Fibroblast of skin of right quadriceps (primary cell): Measurements from ENCODE around the gene PAEP.

Experiments used
- DNase-seq: peaks from one replicate; pipeline ENCODE4 v3.0.0-alpha.2; 2013

The PAEP gene

GRCh38 chr9:135579889-135580660 is 18.5 kb downstream of the PAEP start:
- no peak for DNase-seq

DNA sequence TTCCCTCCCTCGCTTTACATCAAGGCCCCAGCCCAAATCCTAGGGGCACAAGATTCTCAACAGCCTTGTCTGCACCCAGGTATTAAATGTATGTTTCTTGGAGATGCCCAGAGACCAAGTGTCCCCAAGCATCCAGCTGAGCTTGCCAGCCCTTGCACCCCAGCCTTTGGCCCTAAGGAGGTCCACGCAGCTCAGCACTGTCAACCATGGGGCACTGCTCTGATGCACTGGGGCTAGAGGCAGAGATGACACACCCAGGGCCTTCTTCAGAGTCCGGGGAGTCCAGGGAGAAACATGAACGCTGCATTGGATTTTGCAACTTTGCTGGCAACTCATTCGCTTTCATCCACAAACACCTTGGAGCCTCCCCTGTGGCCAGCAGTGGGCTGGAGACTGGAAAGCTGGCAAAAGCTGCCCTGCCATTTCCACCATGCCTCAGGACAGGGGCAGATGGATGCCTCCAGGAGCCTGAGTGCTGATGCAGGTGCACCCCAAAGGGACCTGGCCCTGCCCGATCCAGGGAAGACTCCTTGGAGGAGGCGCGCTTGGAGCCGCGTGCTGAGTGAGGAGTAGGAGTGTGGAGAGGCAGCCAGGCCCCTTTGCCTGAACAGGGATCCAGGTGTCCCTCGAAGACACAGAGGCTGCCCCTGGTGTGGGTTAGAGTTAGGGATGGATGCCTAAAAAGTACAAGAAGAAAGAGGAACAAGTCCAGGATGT is 19.3 kb downstream of the PAEP start:
- DNase-seq, result no peak

GRCh38 chr9:135581636-135582426 is 20.3 kb downstream of the PAEP start:
- no peak for DNase-seq

DNA sequence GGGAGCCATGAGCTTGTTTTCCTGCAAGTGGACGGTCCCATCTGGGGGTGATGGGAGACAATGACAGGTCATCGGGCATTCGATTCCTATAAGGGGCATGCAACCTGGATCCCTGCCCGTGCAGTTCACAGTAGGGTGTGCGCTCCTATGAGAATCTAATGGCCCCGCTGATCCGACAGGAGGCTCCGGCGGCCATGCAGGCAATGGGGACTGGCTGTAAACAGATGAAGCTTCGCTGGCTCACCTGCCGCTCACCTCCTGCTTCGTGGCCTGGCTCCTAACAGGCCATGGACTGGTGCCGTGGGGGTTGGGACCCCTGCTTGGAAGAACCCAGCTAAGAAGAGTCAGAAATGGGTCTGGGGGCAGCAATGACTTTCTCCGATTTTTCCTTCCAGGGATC is 21.0 kb downstream of the PAEP start:
- no peak for DNase-seq

DNA sequence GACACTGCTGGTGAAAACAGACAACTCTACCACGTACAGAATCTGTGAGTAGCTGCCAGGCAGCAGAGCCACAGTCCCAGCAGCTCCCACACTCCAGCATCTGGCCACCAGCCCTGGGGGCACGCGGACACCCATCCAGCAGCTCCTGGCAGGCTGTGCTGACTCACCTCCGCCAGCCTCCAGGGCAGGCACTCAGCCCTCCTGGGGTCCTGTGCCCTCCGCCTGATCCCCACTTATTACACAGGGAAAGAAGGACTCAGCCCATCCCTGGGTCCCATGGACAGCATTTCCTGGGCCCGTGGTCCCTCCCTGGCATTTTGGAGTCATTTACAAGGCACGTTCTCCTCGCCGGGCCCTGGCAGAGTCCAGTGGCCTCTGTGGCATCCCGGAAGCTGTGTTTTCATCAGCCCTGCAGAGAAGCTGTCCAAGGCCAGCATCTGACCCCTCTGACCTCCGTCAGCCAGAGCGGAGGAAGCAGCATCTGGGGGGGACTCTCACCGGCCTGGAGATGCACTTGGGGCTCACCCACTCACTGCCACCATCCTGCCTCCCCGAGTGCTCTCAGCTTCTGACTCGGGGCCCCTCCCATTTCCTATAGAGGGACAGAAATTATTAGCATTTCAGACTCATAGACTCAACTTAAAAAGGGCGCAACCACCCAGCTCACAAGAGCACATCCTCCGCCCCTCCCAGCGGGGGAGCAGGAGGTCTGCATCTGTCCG is 21.6 kb downstream of the PAEP start:
- DNase-seq, result no peak

GRCh38 chr9:135583688-135584011 is 22.1 kb downstream of the PAEP start:
- DNase-seq, result no peak

GRCh38 chr9:135584371-135584770 is 22.8 kb downstream of the PAEP start:
- no peak for DNase-seq

DNA sequence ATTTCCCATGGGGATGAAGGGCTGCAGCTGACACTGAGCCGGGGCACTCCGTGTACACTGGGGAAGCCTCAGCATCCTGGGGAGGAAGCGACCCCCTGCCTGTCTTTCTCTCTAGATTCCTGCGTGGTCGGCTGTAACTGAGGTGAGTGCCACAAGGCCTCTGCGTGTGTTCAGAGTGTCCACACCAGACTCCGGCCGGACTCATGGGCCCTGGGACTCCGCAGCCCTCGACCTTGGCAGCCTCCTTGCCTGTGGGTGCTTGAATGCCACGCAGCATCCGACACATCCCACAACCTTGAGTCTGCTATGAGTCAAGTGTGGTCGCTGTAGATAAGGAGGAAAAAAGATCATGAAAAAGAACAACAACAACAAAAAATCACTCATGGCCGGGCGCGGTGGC is 23.4 kb downstream of the PAEP start:
- DNase-seq, result no peak

DNA sequence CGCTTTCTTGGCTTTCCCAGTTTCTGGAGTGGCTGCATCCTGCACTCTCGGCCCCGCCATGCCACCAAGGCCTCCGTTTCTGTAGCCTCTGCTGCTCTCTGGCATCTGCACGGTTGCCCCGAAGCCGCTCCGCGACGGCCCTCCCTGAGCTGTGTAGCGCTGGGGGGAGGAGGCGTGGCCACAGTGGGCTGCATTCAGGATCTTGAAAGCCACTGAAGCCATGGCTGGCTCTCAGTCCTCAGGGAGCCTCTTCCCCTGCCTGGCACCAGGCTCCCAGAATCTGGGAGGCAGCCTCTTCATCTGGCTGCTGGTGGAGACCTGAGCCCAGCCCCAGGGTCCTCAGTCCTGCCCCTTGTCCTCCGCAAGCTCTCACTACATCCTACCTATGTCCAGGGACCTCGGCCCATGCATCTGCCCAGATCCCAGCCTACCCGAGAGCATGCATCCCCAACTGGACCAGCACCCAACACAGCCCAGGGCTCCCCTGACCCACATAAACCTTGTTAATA is 25.1 kb downstream of the PAEP start:
- no peak for DNase-seq

GRCh38 chr9:135587658-135588057 is 26.1 kb downstream of the PAEP start:
- no peak for DNase-seq

- DNase-seq, result no peak
These were observed 26.8 kb downstream of the PAEP start for GRCh38 chr9:135588371-135588770.

DNA sequence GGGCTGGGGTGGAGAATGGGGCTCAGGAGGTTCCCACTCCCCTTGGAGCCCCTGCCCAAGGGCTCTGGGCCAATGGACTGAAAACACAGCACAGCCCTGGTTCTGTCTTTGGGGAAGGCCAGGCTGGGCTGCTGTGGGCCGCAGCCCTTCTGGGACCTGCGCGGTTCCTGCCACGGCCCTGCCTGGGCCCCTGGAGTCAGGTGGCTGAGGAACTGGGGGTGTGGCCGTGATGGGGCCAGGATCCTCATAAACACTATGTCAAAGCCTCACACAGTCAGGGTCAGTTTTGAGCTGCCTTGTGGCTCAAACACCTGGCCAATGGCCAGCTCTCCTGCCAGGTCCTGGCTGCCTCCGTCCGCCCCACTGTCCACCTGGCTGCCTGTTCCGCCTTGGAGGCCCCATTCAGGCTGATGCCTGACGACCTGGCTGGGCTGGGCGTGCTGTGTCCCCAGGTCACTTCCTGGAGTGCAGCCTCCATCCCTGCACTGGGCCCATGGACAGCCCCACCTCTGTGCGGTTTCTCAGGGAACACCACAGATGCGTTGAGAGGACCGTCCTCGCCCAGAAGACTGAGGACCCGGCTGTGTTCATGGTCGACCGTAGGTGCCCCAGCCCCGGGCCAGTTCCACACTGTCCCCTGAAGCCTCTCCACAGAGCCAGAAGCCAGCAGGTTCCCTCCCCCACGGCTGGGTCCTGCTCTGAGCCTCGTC is 27.5 kb downstream of the PAEP start:
- no peak for DNase-seq

GRCh38 chr9:135589596-135590485 is 28.3 kb downstream of the PAEP start:
- DNase-seq, result no peak

DNA sequence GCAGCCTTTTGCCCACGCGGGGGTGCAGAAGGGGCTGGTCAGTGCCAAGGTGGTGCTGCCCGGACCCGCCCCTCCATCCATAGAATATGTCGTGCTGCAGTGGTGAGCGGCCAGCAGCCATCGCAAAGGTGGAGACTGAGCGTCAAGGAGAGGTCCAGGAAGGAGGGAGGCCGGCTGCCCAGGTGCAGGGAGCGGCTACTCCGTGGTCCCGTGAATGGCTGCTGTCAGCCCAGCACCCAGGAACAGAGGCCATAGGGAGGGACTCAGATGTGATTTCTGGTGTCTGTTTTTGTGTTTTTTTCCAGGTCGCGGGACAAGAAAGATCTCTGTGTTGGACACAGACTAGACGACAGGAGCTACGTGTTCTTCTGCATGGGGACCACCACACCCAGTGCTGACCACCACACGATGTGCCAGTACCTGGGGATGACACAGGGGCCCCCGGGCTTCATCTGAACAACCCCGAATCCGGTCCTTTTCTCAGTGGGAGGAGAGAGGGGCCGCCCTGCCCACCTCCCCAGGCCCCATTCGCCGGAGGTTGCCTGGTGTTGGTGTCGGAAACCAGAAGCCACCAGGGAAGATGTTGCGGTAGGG is 29.0 kb downstream of the PAEP start:
- DNase-seq, result no peak

DNA sequence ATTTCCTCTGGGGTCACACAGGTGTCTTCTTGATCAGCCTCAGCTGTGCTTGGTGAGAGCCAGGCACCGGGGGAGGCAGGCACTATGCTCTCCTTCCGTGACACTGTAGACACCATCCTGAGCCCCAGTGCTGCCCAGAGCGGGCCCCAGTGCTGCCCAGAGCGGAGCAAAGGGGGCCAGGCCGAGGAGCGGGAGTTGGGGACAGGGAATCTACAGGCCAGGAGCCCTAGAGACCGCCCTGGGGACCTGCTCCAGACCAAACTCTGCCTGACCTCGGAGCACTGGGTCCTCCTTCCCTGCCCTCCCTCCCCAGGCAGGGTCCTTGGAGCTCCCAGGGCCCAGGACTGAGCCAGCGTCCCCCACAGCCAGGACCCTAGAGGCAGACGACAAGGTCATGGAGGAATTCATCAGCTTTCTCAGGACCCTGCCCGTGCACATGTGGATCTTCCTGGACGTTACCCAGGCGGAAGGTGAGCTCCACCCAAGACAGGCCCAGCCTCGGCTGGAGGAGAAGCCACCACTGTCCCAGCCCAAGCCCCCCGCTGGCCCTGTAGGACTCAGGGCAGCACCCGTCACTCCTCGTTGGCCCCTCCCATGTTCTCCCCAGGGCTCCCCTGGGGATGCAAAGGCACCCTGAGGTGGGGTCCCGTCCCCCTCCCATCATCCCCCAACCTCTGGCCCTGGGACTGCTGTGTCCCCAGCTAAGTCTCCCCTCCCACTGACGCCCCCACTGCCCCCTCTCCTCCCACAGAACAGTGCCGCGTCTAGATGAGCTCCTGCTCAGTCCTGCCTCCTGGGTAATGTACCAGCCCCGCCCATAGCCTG is 30.2 kb downstream of the PAEP start:
- no peak for DNase-seq

DNA sequence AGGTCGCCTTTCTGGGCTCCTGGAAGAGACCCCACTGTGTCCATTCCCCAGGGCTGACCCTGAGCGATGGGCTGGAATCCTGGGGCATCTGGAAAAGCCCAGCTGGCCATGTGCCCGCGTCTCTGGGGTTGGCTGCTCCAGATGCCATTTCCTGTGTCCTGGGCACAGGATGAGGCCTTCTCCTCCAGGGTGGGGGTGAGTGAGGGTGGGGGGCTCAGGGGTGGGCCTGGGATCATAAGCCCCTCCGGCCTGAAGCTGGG is 30.7 kb downstream of the PAEP start:
- no peak for DNase-seq

DNA sequence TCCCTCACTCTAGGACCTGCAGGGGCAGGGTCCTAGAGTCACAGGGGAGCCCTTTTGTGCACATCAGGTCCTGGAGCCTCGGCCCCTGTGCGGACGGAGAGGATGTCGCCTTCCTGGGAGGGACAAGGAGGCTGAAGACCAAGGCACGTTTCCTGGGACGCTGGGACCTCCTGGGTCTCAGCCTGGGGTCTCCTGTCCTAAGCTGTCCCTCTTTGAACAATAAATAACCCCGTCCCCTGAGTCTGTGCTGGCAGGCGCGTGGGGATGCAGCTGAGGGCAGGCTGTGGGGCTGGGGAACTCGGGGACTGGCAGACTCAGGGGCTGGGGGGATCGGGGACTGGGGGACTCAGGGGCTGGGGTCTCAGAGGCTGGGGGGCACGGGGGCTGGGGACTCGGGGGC is 31.1 kb downstream of the PAEP start:
- DNase-seq, result no peak

GRCh38 chr9:135596211-135596610 is 34.7 kb downstream of the PAEP start:
- no peak for DNase-seq

GRCh38 chr9:135600296-135600817 is 38.8 kb downstream of the PAEP start:
- DNase-seq, result no peak

- DNase-seq, result no peak
These were observed 40.4 kb downstream of the PAEP start for GRCh38 chr9:135601988-135602387.
